Measurements from ENCODE around the gene RAB42. TPM values are rescaled to one million over a fixed set of nuclear protein-coding genes. Genes with fewer than 3 reads are reported as not detected.

The RAB42 gene
- total and polyA plus RNA-seq, 8 donors = 5.2 to 17.7 (median 6.4) TPM

GRCh38 chr1:28604962-28605361 lies 12.9 kb downstream of the RAB42 start:
- intact Hi-C loops (cut with DNase I) = loop anchor here in 1 of 2 donors (5.0 to 10.0 kb wide), 3 partner anchors 88 to 240 kb away; partner anchors contain the start of gene PHACTR4
- Histone ChIP-seq H3K9me3 (no peaks in the 10 kb centered on the region), H3K27ac (no peak overlapping the region), H3K36me3 (peaks cover 0 to 92% of the 10 kb centered on the region in 2 donors), H3K4me3 (no peak overlapping the region), H3K4me1 (no peaks in the 10 kb centered on the region), H3K27me3 (no peaks in the 10 kb centered on the region)
- DNase-seq = no peak
- no peak for ATAC-seq
- TF ChIP-seq CTCF (IDR thresholded peaks at IDR 0.05) = no peak

GRCh38 chr1:28606771-28607170 lies 14.7 kb downstream of the RAB42 start:
- Histone ChIP-seq H3K4me1 (no peaks in the 10 kb centered on the region), H3K4me3 (no peak overlapping the region), H3K9me3 (no peaks in the 10 kb centered on the region), H3K27me3 (no peaks in the 10 kb centered on the region), H3K27ac (no peak overlapping the region), H3K36me3 (peaks cover 0 to 98% of the 10 kb centered on the region in 2 donors)
- DNase-seq = no peak
- no peak for ATAC-seq
- intact Hi-C loops (cut with DNase I) = loop anchor here in 1 of 2 donors (10.0 kb wide), 2 partner anchors 202 to 242 kb away; partner anchors contain the start of gene PHACTR4
- no peak for TF ChIP-seq CTCF (IDR thresholded peaks at IDR 0.05)

- Histone ChIP-seq H3K4me3 (no peak overlapping the region), H3K4me1 (no peaks in the 10 kb centered on the region), H3K27me3 (no peaks in the 10 kb centered on the region), H3K27ac (no peak overlapping the region), H3K36me3 (peaks cover 3 to 100% of the 10 kb centered on the region in 2 donors), H3K9me3 (no peaks in the 10 kb centered on the region)
- TF ChIP-seq CTCF (IDR thresholded peaks at IDR 0.05) = no peak
- ATAC-seq (no peak), DNase-seq (no peak)
- intact Hi-C loops (cut with DNase I) = no loop called here
Observed at GRCh38 chr1:28613175-28613574, 21.1 kb downstream of the RAB42 start.

GRCh38 chr1:28631713-28632112 lies 39.6 kb downstream of the RAB42 start:
- intact Hi-C loops (cut with DNase I) = no loop called here
- Histone ChIP-seq H3K4me1 (no peaks in the 10 kb centered on the region), H3K36me3 (peaks cover 0 to 4% of the 10 kb centered on the region in 2 donors), H3K9me3 (no peaks in the 10 kb centered on the region), H3K4me3 (no peak overlapping the region), H3K27ac (no peak overlapping the region), H3K27me3 (no peaks in the 10 kb centered on the region)
- DNase-seq (no peak), ATAC-seq (no peak)
- TF ChIP-seq CTCF (IDR thresholded peaks at IDR 0.05) = no peak

- DNase-seq = no peak
- no peak for ATAC-seq
- Histone ChIP-seq H3K4me3 (no peak overlapping the region), H3K27me3 (no peaks in the 10 kb centered on the region), H3K27ac (no peak overlapping the region), H3K9me3 (no peaks in the 10 kb centered on the region), H3K36me3 (peaks cover 0 to 5% of the 10 kb centered on the region in 2 donors), H3K4me1 (no peaks in the 10 kb centered on the region)
- no peak for TF ChIP-seq CTCF (IDR thresholded peaks at IDR 0.05)
- intact Hi-C loops (cut with DNase I) = no loop called here
Observed at GRCh38 chr1:28632560-28632959, 40.5 kb downstream of the RAB42 start.
